Measurements from ENCODE around the gene CFAP251.
"Not testable (repeated sequence)": the region's sequence is repeated elsewhere in the genome, so short reads cannot be mapped to it uniquely, and the experiment has no call there.

CFAP251 gene

GRCh38 chr12:121869229-121869628 is 49.2 kb upstream of the CFAP251 start:
- H3K27ac ChIP-seq (ENCODE audit: extremely low read depth, low read depth, low read length); H3K36me3 ChIP-seq (ENCODE audit: control insufficient read depth in 2 of 2, insufficient read depth in 1 of 2, low read length in 2 of 2); H3K9me3 ChIP-seq (ENCODE audit: control insufficient read depth, insufficient read depth, low read depth, low read length); H3K4me1 ChIP-seq (ENCODE audit: control insufficient read depth, insufficient read depth, low read length); H3K4me3 ChIP-seq (ENCODE audit: low read depth, low read length): not testable (repeated sequence)
- POLR2A ChIA-PET = interaction anchor here (0.6 kb wide), 1 partner anchor 23 kb away, joined by 3 read pairs; no protein-coding TSS in a partner anchor
- TF ChIP-seq ZNF121 (tag by site-specific recombination; IDR thresholded peaks at IDR 0.05) = peak; percentile 85
- CTCF ChIA-PET = interaction anchor here (0.6 to 1.4 kb wide), 2 partner anchors 9 to 19 kb away, joined by 3 read pairs; no protein-coding TSS in a partner anchor

- no peaks in the 10 kb centered on the region for H3K36me3 ChIP-seq (ENCODE audit: control insufficient read depth in 2 of 2, insufficient read depth in 1 of 2, low read length in 2 of 2)
- TF ChIP-seq ZEB2 (tag by site-specific recombination; IDR thresholded peaks at IDR 0.05) (no peak), ZNF133 (tag by site-specific recombination; IDR thresholded peaks at IDR 0.05) (no peak), ZNF549 (tag by site-specific recombination; IDR thresholded peaks at IDR 0.05) (no peak), ZNF157 (tag by site-specific recombination; IDR thresholded peaks at IDR 0.05) (no peak), ZNF777 (tag by site-specific recombination; IDR thresholded peaks at IDR 0.05; ENCODE audit: borderline replicate concordance) (no peak), PRDM10 (tag by site-specific recombination; IDR thresholded peaks at IDR 0.05) (no peak), PRDM6 (tag by site-specific recombination; IDR thresholded peaks at IDR 0.05) (no peak), ZIC2 (tag by site-specific recombination; IDR thresholded peaks at IDR 0.05) (no peak), ZNF24 (tag by site-specific recombination; IDR thresholded peaks at IDR 0.05) (no peak)
- CTCF ChIA-PET = interaction anchor here (0.6 to 1.0 kb wide), 4 partner anchors 63 to 252 kb away, joined by 3 to 9 read pairs (median 4); no protein-coding TSS in a partner anchor
- H3K9me3 ChIP-seq (ENCODE audit: control insufficient read depth, insufficient read depth, low read depth, low read length) = no peaks in the 10 kb centered on the region
- POLR2A ChIA-PET = interaction anchor here (1.0 to 1.6 kb wide), 3 partner anchors 10 to 17 kb away, joined by 3 to 6 read pairs (median 4); partner anchors contain the start of gene PSMD9
- H3K4me3 ChIP-seq (ENCODE audit: low read depth, low read length) = no peak overlapping the region
- H3K4me1 ChIP-seq (ENCODE audit: control insufficient read depth, insufficient read depth, low read length) = no peaks in the 10 kb centered on the region
- no peak overlapping the region for H3K27ac ChIP-seq (ENCODE audit: extremely low read depth, low read depth, low read length)
Observed at GRCh38 chr12:121871467-121871866, 46.9 kb upstream of the CFAP251 start.

DNA sequence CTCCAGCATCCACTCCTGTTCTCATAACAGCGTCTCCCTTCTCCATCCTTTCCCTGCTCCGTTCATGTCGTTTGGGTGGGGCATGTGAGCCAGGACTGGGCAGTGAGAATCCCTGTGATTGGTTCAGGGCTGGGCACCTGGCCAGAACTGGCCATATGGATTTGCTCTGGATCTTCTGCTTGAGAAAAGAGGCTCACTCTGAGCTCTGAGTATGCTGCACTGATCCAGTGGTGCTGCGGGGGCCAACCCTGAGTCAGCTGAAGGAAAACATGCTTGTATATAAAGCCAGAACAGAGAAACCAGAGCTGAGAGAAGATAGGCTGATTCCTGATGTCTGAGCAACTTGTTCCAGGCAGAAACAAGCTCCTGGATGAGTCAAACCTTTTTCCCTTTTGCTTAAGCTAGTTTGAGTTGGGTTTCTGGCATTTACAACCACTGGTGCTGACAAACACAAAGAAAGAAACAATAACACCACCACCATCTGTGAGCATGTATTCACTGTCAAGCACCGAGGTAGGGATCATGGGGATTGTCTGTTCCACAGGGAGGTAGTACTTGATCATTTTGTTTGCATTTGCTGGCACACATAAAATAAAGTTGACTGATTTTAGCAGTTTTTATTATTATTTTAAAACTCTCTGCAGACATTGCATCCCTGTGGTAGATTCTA is 45.7 kb upstream of the CFAP251 start:
- no peak overlapping the region for H3K4me3 ChIP-seq (ENCODE audit: low read depth, low read length)
- no peaks in the 10 kb centered on the region for H3K36me3 ChIP-seq (ENCODE audit: control insufficient read depth in 2 of 2, insufficient read depth in 1 of 2, low read length in 2 of 2)
- ChIA-PET CTCF (interaction anchor here (0.6 kb wide), 1 partner anchor 15 kb away, joined by 4 read pairs; no protein-coding TSS in a partner anchor), POLR2A (interaction anchor here (1.2 to 1.4 kb wide), 2 partner anchors 14 to 16 kb away, joined by 4 read pairs; partner anchors contain the start of genes HPD and PSMD9)
- no peaks in the 10 kb centered on the region for H3K9me3 ChIP-seq (ENCODE audit: control insufficient read depth, insufficient read depth, low read depth, low read length)
- no peaks in the 10 kb centered on the region for H3K4me1 ChIP-seq (ENCODE audit: control insufficient read depth, insufficient read depth, low read length)
- no peak overlapping the region for H3K27ac ChIP-seq (ENCODE audit: extremely low read depth, low read depth, low read length)
- TF ChIP-seq MZF1 (tag by site-specific recombination; IDR thresholded peaks at IDR 0.05; ENCODE audit: borderline replicate concordance) (peak; percentile 54; the same call in 1 of the 2 replicates), ZNF645 (tag by site-specific recombination; IDR thresholded peaks at IDR 0.05) (no peak), ZNF10 (tag by site-specific recombination; IDR thresholded peaks at IDR 0.05) (no peak), ZBTB20 (tag by site-specific recombination; IDR thresholded peaks at IDR 0.05) (0 out of 2 replicates have a peak, but pooled peaks have one; percentile 21), ZNF138 (tag by site-specific recombination; IDR thresholded peaks at IDR 0.05; ENCODE audit: borderline replicate concordance) (no peak), ZNF600 (tag by site-specific recombination; IDR thresholded peaks at IDR 0.05) (peak; percentile 86), OSR2 (tag by site-specific recombination; IDR thresholded peaks at IDR 0.05) (no peak), HOXA7 (CRISPR knock-in tag; IDR thresholded peaks at IDR 0.05; ENCODE audit: borderline replicate concordance) (no peak), ZNF664 (tag by site-specific recombination; IDR thresholded peaks at IDR 0.05) (peak; percentile 55; the same call in 1 of the 2 replicates)
- TF ChIP-seq, protein P1, sequence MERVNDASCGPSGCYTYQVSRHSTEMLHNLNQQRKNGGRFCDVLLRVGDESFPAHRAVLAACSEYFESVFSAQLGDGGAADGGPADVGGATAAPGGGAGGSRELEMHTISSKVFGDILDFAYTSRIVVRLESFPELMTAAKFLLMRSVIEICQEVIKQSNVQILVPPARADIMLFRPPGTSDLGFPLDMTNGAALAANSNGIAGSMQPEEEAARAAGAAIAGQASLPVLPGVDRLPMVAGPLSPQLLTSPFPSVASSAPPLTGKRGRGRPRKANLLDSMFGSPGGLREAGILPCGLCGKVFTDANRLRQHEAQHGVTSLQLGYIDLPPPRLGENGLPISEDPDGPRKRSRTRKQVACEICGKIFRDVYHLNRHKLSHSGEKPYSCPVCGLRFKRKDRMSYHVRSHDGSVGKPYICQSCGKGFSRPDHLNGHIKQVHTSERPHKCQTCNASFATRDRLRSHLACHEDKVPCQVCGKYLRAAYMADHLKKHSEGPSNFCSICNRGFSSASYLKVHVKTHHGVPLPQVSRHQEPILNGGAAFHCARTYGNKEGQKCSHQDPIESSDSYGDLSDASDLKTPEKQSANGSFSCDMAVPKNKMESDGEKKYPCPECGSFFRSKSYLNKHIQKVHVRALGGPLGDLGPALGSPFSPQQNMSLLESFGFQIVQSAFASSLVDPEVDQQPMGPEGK (tag by site-specific recombination; IDR thresholded peaks at IDR 0.05) = 0 out of 2 replicates have a peak, but pooled peaks have one; percentile 24
- TF ChIP-seq, protein P2, sequence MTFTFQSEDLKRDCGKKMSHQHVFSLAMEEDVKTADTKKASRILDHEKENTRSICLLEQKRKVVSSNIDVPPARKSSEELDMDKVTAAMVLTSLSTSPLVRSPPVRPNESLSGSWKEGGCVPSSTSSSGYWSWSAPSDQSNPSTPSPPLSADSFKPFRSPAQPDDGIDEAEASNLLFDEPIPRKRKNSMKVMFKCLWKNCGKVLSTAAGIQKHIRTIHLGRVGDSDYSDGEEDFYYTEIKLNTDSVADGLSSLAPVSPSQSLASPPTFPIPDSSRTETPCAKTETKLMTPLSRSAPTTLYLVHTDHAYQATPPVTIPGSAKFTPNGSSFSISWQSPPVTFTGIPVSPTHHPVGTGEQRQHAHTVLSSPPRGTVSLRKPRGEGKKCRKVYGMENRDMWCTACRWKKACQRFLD (tag by site-specific recombination; IDR thresholded peaks at IDR 0.05) = no peak
